ENCODE measurements around the gene EIF5. TPM values are rescaled to one million over a fixed set of nuclear protein-coding genes. Genes with fewer than 3 reads are reported as not detected.

EIF5 gene
- total and polyA plus RNA-seq, 2 of the 8 experiments (the other 6 are each of a cell fraction or from before 2014, with no cell fraction given) = 179 to 323 TPM

GRCh38 chr14:103384450-103385151, 50.6 kb downstream of the EIF5 start (continued):
- no peak for TF ChIP-seq CTCF (IDR thresholded peaks at IDR 0.05; ENCODE audit: control extremely low read depth in 1 of 3, insufficient read depth in 1 of 3, low read depth in 1 of 3, low read length in 3 of 3)
- TF ChIP-seq SAP30 (IDR thresholded peaks at IDR 0.05; ENCODE audit: insufficient read depth, insufficient replicate concordance, low read length) = peak; percentile 34
- no peak for TF ChIP-seq SRF (IDR thresholded peaks at IDR 0.05; ENCODE audit: low read depth, low read length)
- TF ChIP-seq ATF3 (IDR thresholded peaks at IDR 0.05; ENCODE audit: insufficient read depth, low read depth, low read length) = no peak
- TF ChIP-seq FOSL1 (IDR thresholded peaks at IDR 0.05; ENCODE audit: insufficient read depth, low read depth, low read length) = no peak
- TF ChIP-seq SIN3A (conservative IDR thresholded peaks at IDR 0.05 in 1 of 2, IDR thresholded peaks at IDR 0.05 in 1 of 2; ENCODE audit: low read depth in 1 of 2, low read length in 2 of 2) = no peak; a peak in 1 of 4 replicates
- TF ChIP-seq TEAD4 (IDR thresholded peaks at IDR 0.05; ENCODE audit: low read depth, low read length) = no peak
- no peak for TF ChIP-seq E2F6 (IDR thresholded peaks at IDR 0.05)
- no peak for TF ChIP-seq POU5F1 (IDR thresholded peaks at IDR 0.05; ENCODE audit: low read depth, low read length)
- TF ChIP-seq MAFK (IDR thresholded peaks at IDR 0.05; ENCODE audit: low read depth, low read length) = no peak
- no peak for TF ChIP-seq MAX (IDR thresholded peaks at IDR 0.05)
- peak; percentile 50 for TF ChIP-seq KDM4A (IDR thresholded peaks at IDR 0.05; ENCODE audit: low read depth, low read length, severe bottlenecking)
- no peak for TF ChIP-seq SP1 (IDR thresholded peaks at IDR 0.05; ENCODE audit: low read depth, low read length)
- 0 out of 4 replicates have a peak, but pooled peaks have one; percentile 50 to 68 for TF ChIP-seq HDAC2 (IDR thresholded peaks at IDR 0.05; ENCODE audit: borderline replicate concordance in 1 of 2, low read depth in 2 of 2, low read length in 2 of 2)
